Measurements from ENCODE around the gene MAP2K2.

Gene MAP2K2

DNA sequence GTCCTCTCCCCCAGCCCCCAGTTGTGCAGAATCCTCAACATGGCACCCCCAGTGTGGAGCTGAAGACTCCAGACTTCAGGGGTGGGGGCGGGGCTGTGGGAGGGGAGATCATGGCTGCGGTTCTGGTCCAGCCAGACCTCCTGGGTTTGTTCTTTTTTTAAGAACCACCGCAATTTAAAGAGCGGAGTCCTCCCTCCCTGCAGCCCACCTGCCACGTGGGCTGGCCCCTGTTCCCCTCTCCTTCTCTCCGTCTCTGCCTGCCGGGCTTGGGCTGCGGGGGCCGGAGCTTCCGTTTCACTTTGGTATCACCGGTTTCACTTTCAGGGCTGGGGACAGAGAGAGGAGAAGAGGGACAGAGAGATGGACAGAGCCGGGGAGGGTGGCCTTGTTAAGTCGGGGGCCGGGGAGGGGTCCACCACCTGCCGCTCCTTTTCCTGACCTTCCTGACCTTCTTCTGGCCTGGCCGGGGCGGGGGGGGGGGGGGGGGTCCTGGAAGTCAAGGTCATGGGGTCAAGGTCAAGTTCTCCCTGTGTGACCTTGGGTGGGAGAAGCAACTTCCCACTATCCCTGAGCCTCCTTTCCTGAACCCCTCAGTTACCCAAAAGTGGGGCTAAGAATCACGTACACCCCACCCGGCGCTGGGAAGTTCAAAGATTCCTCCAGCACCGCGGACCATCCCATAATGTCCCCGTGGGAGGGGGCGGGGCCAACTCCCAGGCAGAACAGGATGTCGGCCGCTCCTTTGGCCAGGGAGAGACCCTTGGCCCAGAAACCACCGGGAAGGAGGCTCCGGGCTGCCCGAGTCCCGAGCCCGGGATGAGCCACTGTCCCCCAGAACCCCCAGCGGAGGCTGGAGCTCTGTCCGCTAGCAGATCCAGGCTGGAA lies 45.9 kb downstream of the MAP2K2 start:
- peak; percentile 38 for DNase-seq

DNA sequence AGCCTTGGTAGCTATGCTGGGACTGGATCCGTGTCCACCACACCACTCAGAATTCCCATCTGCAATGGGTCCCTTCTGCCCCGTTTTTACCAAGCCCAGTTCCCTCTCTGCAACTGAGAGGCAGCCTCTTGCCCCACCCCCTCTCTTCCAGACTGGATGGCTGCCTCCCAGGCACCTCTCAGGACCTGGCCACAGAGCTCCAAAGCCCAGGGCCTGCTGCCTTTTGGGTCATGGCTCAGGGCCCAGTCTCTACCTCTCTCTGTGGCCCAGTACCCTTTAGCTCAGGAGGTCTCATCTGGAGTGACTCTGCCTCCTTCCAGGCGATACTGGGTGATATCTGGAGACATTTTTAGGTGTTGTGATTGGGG lies 46.9 kb downstream of the MAP2K2 start:
- DNase-seq = no peak

DNA sequence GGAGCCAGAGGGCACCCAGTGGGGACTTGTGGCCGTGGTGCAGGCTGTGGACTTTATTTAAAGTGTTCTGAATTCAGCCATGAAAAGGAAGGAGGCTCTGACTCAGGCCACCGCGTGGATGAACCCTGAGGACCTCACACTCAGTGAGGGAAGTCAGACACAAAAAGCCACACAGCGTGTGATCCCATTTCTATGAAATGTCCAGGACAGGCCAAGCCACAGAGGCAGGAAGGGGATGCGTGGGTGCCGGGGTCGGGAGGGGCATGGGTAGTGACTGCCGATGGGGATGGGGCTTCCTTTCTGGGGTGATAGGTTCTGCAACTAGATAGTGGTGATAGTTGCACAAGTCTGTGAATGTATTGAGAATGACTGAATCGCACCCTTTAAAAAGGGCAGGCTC lies 48.5 kb downstream of the MAP2K2 start:
- no peak for DNase-seq

DNA sequence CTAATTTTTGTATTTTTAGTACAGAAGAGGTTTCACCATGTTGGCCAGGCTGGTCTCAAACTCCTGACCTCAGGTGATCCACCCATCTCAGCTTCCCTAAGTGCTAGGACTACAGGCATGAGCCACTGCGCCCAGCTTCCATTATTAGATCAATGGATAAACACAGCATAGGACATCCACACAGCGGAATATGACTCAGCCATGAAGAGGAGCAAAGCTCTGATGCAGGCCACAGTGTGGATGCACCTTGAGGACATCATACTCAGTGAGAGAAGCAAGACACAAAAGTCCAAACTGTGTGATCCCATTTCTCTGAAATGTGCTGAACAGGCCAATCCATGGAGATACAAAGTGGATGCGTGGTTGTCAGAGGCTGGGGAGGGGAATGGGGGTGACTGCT lies 52.3 kb downstream of the MAP2K2 start:
- no peak for DNase-seq

DNA sequence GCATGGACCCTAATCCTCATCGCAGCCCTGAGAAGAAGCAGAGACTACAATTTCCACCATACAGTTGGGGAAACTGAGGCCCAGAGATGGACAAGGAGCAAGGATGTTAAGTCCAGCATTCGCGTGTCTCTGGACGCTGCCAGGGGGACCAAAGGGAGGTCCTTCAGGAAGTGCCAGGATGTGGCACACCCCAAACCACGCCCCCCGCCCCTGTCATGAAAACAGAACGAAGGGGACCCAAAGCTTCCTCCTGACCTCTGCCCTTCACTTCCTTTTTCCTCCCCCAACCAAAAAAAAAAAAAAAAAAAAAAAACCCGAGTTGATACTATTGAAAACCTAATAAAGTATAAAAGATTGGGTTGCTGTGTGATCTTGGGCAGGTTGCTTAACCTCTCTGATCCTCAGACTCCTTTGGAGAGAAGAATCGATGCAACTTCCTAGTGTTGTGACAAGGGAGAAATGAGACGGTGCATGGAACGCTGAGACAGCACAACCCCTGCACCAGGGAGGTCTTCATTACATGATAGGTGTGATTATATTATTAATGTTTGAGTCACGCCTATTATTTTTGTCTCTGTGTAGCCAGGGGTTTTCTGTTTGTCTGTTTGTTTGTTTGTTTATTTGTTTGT lies 54.5 kb downstream of the MAP2K2 start:
- peak; percentile 35 for DNase-seq

DNA sequence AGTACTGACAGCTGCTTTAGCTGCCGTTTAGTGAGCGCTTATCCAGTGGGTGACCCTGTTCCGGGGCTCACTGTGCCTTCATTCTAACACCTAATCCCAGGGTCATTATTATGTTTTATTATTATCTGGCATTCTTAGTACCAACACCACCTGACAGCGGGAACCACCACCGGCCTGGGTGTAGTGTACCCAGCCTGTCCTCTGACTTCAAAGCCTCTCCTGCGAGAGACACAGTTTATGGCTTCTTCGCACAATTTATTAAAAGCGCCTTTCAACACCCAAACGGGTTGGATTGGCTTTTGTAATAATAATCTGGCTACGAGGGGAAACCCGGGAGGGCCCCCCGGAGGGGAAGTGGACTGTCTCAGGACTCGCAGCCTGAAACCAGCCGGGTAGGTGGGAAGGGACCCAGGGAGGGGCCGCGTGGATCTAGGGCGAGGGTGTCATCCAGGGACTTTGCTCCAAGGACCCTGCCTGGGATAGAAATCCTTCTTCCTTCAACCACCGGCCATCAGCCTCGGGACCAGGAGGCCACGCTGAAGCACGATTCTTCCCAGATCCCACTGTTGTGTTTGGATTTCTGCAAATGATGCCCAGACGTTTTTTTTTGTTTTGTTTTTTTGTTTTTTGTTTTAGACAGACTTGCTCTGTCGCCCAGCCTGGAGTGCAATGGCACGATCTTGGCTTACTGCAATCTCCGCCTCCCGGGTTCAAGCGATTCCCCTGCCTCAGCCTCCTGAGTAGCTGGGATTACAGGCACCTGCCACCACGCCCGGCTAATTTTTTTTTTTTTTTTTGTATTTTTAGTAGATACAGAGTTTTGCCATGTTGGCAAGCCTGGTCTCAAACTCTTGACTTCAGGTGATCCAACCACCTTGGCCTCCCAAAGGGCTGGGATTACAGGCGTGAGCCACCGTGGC lies 55.6 kb downstream of the MAP2K2 start:
- DNase-seq = peak; percentile 20

DNA sequence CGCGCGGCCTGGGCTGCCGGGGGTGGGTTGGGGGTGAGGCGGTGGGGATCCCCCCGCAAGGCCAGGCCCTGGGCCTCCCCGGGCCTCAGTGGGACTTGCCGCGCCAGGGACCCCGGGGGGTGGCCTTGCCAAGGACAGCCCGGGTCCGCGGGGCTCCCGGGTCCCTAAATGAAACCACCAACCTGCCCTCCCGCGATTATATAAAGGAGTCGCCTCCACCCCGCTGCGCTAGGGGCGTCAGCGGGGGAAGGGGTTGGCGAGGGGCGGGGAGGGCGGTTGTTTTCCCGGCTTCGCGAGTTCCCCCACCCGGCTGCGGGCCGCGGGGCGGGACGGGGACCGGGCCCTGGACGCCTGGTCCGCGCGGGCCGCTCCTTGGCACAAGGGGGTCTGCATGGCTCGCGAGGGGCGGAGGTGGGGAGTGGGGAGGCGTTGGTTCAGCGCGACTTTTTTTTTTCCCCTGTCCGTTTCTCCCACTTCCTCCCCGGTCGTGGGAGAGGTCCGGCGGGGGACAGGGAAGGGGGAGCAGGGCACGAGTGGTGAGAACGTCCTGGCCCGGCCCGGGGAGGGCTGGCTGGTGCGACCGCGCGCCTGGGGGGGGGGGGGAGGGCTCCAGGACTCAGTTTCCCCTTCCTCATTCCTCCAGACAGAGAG lies 56.4 kb downstream of the MAP2K2 start:
- no peak for DNase-seq

DNA sequence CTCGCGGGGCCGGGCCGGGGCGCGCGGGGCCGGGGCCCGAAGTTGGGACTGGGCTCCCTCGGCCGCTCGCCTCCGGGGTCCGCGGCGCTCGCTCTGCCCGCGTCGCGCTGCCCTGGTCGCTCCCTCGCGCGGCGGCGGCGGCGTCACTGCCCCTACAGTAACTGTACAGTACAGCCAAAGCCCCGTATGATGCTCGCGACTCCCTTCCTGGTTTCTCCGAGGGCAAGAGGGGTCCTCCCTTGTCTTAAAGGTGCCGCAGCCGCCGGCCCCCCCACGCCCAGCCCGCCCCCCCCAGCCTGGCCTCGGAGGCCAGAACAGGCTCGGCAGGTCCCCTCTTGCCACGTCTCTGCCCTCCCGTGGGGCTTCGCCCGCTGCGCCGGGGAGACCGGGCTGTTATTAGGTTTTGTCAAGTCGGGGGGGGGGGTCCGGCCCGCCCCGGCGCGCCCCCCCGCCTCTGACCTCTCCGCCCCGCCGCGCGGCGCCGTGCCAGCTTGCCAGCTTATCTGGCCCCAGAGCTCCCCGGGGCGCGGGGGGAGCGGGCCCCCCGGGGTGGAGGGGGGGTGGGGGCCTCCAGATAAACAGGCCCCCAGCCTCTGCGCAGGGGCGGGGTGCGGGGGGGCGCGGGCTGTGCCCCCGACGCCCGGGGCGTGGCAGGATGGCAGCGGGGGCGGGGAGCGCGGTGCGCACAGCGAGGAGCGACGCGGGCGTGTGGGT lies 57.1 kb downstream of the MAP2K2 start, which contains the start of gene ZBTB7A:
TSS of gene ZBTB7A (minus strand) at position 218 of the 714 bp plus-strand sequence. CDS start 11,667 bp downstream, outside the sequence.
- peak; percentile 78 for DNase-seq

DNA sequence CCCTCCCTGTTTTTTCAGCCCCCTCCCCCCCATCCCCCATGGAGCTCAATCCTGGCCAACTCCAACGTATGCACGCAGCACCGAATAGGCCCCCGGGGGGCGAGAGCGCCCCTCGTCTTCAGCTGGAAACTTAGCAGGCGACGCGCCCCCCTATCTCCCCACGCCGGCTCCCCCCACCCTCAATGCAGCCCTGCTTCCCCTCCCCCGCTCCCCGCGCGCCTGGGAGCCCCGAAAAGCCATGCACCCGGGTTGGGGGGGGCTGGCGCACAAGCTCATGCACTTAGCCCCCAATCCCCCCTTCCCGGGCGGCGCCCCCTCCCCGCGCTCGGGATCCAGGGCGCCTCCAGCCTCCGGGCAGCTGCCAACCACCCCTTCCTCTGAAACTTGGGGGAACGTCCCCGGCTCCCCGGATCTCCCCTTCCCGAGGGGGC lies 57.7 kb downstream of the MAP2K2 start:
- peak; percentile 50 for DNase-seq

DNA sequence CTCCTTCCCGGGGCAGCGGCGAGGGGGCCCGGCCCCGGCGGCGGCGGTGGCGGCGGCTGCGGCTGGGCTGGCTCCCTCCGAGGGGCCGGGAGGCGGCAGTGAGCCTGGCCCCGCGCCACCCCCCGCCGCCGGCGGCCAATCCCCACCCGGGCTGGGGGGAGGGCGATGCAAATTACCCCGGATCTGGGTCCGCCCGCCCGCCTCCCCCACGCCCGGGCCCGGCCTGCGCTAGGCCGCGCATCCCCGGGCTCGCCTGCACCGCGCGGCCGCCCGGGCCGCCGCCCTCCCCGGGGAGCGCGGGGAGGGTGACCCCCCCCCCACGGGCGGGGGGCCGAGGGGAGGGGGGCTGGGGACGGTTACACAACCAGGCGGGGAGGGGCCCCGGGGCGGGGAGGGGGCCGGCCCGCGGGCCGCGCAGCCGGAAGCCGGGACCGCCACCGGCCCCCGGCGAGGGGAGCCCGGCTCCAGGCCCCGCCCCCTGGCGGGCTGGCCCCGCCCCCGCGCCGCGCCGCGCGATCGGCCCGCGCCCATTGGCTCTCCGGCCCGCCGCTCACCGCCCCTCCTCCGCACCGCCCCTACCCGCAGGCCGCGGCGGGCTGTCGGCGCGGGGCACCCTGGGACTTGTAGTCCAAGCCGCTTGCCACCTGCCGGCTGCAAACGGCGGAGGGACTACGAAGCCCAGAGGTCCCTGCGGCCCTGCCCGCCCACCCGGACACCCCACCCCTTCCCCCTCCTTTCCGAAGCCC lies 58.3 kb downstream of the MAP2K2 start:
- peak; percentile 98 for DNase-seq

DNA sequence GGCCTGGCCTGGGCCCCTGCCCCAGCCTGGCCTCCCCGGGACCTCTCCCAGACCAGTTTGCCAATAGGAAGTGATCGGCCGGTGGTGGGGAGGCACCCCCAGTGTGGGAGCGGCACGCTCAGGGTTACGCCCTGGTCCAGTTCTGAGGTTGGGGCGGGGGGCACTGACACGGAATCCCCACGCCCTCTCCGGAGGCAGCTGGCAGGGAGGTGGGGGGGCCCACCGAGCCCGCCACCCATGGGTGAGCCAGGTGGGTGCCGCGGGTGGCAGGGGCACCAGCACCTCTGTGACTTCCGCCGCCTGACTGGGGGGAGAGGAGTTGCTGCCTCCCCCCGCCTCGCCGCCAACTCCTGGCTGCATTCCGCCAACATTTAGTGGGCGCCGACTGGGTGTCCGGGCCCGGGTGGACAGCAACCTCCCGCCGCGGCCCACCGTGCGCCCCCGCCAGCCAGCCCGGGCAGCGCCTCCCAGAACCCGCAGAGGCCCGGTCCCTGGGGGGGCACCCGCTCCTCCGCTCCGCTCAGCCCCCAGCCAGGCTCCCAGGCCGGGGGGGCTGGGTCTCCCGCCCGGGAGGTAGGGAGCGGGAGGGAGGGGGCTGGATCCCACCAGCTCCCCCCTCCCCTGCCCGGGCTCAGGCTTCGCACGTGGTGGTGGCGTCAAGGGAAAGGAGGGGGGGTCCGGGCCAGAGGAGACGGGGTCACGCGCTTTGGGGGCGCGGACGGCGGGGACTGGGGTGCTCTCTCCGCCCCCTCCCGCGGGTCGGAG lies 59.2 kb downstream of the MAP2K2 start:
- peak; percentile 45 for DNase-seq

DNA sequence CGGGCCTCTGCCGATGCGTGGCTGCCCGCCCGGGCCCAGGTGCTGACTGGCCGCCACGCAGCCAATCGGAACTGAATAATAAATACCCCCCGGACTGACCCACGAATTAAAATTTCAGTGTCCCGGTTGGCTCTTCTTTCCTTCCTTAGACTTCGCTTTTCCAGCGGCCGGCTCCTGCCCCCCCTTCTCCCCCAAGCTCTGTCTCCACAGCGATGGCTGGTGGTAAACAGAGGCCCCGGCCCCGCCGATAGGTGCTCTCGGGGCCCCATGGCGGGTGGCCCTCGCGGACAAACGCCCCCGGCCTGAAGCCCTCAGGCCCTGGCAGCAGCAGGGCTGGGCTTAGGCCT lies 59.8 kb downstream of the MAP2K2 start:
- no peak for DNase-seq

DNA sequence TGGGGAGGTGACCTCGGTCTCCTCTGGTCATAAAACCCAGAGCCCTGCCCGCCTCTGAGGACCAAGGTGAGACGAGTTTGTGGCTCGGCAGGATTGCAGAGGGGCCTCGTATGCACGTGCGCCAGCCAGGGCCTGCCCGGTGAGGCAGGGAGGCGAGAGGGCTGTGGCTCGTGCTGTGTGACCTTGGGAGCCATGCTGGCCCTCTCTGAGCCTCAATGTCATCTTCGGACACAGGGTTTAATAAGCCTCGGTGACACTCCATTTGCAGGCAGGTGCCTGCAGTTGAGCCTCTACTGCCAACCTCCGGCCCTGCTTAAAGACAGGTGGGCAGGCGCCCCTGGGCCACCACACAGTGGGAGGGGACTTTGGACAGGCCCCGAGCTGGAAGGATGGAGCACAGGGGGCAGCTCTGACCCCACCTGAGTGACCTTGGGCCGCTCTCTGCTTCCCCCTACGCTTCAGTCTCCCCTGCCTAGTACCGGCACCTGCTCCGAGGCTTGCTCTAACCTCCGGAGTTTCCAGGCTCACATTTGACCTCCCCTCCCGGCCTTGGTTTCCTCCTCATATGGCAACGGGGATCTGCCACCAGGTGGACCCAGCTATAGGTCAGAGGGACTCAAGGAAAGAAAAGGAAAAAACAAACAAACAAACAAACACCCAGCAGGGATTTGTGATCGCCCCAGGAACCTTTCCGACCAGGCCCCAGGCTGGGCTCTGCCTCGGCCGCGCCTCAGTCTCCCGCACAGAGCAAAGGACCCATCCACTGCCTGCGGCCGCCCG lies 60.4 kb downstream of the MAP2K2 start:
- no peak for DNase-seq

DNA sequence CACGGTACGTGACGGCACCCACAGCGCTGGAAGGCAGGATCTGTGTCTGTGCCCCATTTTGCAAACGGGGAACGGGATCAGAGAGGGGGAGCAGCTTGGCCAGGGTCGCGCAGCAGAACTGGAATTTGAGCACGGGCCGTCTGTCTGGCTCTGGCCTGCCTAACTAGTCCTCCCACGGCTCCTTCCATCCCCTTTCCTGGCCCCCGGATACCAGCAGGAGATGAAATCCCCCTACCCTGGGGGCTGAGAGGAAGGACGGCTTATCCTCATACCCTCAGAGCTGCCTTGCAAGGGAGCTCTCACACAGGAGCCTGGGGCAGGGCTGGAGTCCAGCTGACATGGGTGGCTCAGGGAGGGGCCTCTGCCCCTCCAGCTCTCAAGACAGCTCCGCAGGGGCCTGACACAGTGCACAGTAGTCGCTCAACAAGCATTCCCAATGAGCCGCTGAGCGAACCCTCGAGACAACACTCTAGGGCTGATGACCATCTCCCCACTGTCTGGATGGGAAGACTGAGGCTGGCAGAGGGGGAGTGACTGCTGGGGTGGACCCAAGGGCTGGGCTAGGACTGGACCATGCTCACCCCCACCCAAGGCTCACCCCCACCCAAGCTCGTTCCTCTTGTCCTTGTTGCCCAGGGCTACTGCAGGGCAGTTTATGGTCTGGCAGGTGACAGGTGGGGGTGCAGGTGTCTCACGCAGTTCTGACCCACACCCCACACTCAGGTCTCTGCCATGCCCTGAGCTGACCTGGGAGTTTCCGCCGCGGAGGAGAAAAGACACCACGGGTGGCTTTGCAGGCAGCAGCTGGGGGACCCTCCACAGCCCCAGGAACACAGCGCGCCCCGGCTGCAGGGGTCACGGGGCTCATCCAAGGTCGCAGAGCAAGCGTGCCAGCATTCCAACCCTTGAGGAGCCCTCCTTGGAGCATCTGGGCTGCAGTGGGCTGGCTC lies 61.2 kb downstream of the MAP2K2 start:
- no peak for DNase-seq

DNA sequence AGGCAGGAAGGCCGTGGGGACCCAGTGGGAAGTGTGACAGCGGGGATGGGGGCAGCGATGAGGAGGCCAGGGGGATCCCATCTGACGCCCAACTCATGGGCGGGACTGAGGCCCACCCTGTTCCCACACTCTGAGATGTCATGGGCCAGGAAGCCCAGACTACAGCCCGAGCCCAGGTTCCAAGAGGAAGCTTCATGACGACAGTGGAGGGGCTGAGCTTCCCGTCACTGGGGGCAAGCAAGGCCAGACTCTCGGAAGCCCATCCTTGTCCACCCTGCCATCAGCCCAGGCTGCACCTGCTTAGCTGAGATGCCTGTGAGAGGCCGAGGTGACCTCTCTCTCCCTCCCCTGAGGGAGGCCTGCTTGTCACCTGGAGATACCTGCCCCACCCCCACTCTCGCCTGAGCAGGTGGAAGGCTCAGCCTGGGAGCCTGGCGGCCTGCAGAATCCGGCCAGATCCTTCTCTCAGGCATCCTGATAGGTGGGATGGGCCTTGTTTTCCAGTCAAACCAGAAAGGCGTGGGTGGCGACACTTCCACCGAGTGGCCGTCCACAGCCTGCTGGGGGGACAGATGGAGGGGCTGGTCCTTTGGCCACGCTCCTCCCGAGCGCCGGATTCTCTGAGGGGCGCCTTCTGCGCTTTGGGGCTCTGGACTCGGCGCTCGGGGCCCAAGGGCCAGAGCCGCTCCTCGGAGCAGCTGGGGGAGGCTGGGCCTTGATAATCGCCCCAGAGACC lies 62.1 kb downstream of the MAP2K2 start:
- DNase-seq = no peak

DNA sequence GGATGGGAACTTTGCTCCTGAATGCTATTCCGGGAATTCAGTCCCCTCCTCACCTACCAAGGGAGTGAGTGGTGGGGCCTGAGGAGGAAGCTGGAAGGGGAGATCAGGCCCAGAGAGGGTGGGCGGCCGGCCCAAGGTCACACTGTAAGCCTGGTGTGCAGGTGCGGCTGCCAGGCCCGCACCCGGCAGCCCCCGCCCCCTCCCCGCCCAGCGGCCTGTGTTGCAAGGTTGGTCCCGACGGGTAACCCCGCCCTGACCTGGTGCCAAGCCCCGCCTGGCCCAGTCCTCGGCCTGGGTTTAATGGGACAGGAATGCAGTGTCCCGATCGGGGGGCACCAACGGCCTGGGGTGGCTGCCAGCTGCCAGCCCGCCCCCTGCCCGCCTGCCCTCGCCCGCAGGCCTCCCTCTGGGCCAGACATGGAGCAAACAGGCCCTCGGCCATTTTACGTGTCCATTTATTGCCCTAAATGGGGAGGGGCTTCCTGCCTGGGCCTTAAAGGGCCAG lies 62.7 kb downstream of the MAP2K2 start:
- DNase-seq = peak; percentile 23

DNA sequence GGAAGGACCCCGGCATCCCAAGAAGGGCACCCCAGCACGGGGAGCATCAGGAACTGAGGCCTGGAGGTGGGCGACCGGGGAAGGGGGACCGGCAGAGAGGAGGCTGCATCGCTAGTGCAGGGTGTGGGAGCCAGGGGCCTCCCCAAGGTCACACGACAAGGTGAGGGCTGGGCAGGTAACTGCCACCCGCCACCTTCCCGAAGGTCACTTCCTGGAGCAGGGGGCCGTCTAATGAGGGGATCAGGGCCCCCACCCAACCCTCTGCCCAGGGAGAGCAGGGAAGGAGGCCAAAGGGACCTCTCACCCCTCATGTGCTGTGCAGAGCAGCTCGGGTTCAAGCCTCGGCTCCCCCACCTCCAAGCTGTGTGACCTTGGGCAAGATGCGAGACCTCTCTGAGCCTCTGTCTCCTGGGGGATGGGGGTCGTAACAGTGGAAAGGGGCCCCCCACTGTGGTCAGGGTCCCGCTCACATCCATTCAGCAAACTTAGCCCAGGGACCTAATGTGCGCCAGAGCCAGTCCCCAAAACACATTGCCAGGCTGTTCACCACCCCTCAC lies 63.2 kb downstream of the MAP2K2 start:
- DNase-seq = no peak

All from central memory CD4-positive, alpha-beta T cell (primary cell).